CD14-positive monocyte (primary cell): ENCODE data around the gene ACAP3. TPM values are rescaled to one million over a fixed set of nuclear protein-coding genes. Genes with fewer than 3 reads are reported as not detected.

ENCODE experiments used
- DNase-seq, 3 donors: peaks; one replicate each; pipeline ENCODE4 v3.0.0-alpha.2; 2011 to 2022
- H2AFZ ChIP-seq: 2 replicates; pipeline ENCODE4 v1.6.0; 2012; ENCODE audit warnings: mild to moderate bottlenecking, low read depth, low read length, inconsistent platforms; ENCODE audit not compliant: insufficient read depth, poor library complexity, severe bottlenecking
- H3K27ac ChIP-seq, 2 donors: 1 replicate in 1 of 2; 2 replicates in 1 of 2; pipeline ENCODE4 v1.5.1; 2012 to 2013; ENCODE audit warnings: low read length in 2 of 2, control low read depth in 1 of 2, inconsistent platforms in 1 of 2, low read depth in 1 of 2, mild to moderate bottlenecking in 1 of 2
- H3K27me3 ChIP-seq, 2 donors: one replicate each; pipeline versions ENCODE4 v1.6.0 to v1.6.1; 2011 to 2013; ENCODE audit warnings: low read length in 2 of 2; ENCODE audit not compliant: control insufficient read depth in 2 of 2, insufficient read depth in 2 of 2
- H3K36me3 ChIP-seq, 2 donors: replicated peaks in 1 of 2; 1 replicate in 1 of 2; 2 replicates in 1 of 2; pipeline versions ENCODE4 v1.5.1 to v1.6.1; 2012 to 2013; ENCODE audit warnings: low read length in 2 of 2, control low read depth in 1 of 2, inconsistent platforms in 1 of 2, mild to moderate bottlenecking in 1 of 2; ENCODE audit not compliant: insufficient read depth in 2 of 2, control insufficient read depth in 1 of 2
- H3K4me1 ChIP-seq, 2 donors: 1 replicate in 1 of 2; 2 replicates in 1 of 2; pipeline versions ENCODE4 v1.5.1 to v1.6.1; 2012 to 2013; ENCODE audit warnings: low read length in 2 of 2, control low read depth in 1 of 2, inconsistent platforms in 1 of 2, mild to moderate bottlenecking in 1 of 2, moderate library complexity in 1 of 2; ENCODE audit not compliant: insufficient read depth in 2 of 2, control insufficient read depth in 1 of 2
- H3K4me2 ChIP-seq: replicated peaks from 2 replicates; pipeline ENCODE3; 2012; ENCODE audit warnings: low read length, moderate library complexity, mild to moderate bottlenecking; ENCODE audit not compliant: poor library complexity, severe bottlenecking; ENCODE audit errors: extremely low read depth
- H3K4me3 ChIP-seq, 3 experiments: fragments of 200-600 bp in 1 of 3; sonication (generic) in 1 of 3; replicated peaks in 1 of 3; 1 replicate in 2 of 3; 2 replicates in 1 of 3; pipeline ENCODE4 v1.5.1; 2011 to 2013; ENCODE audit warnings: low read length in 3 of 3, mild to moderate bottlenecking in 3 of 3, control low read depth in 2 of 3, low read depth in 2 of 3, inconsistent platforms in 1 of 3, moderate library complexity in 1 of 3
- H3K79me2 ChIP-seq: 2 replicates; pipeline ENCODE4 v1.6.0; 2012; ENCODE audit warnings: mild to moderate bottlenecking, control low read depth, inconsistent platforms, low read length, moderate library complexity; ENCODE audit not compliant: insufficient read depth
- H3K9ac ChIP-seq: 2 replicates; pipeline ENCODE4 v1.6.0; 2017; ENCODE audit warnings: low read length, mild to moderate bottlenecking; ENCODE audit not compliant: insufficient read depth, poor library complexity, severe bottlenecking
- H3K9me3 ChIP-seq, 2 donors: replicated peaks in 1 of 2; 1 replicate in 1 of 2; 2 replicates in 1 of 2; pipeline versions ENCODE4 v1.5.1 to v1.6.1; 2012 to 2013; ENCODE audit warnings: low read length in 2 of 2, control low read depth in 1 of 2; ENCODE audit not compliant: control insufficient read depth in 1 of 2, insufficient read depth in 1 of 2
- H4K20me1 ChIP-seq: 2 replicates; pipeline ENCODE4 v1.6.0; 2012; ENCODE audit warnings: mild to moderate bottlenecking, low read length, control low read depth, moderate library complexity; ENCODE audit not compliant: insufficient read depth
- H3K27ac Mint-ChIP-seq, 7 donors: one replicate each; pipeline ENCODE4 v1.8.0; 2020; ENCODE audit warnings: mild to moderate bottlenecking in 7 of 7, mixed read lengths in 7 of 7, moderate library complexity in 6 of 7, inconsistent platforms in 2 of 7
- H3K27me3 Mint-ChIP-seq, 3 donors: one replicate each; pipeline ENCODE4 v1.8.0; 2021 to 2022; ENCODE audit warnings: low read depth in 3 of 3, mild to moderate bottlenecking in 3 of 3, mixed read lengths in 3 of 3, moderate library complexity in 3 of 3, inconsistent platforms in 1 of 3
- H3K36me3 Mint-ChIP-seq, 2 donors: one replicate each; pipeline ENCODE4 v1.8.0; 2020; ENCODE audit warnings: mixed read lengths in 2 of 2, inconsistent platforms in 1 of 2, mild to moderate bottlenecking in 1 of 2
- H3K4me1 Mint-ChIP-seq: one replicate; pipeline ENCODE4 v1.8.0; 2020; ENCODE audit warnings: mild to moderate bottlenecking, mixed read lengths
- H3K4me3 Mint-ChIP-seq, 2 donors: one replicate each; pipeline ENCODE4 v1.8.0; 2020; ENCODE audit warnings: mild to moderate bottlenecking in 2 of 2, mixed read lengths in 2 of 2, moderate library complexity in 1 of 2
- H3K9me3 Mint-ChIP-seq, 7 donors: one replicate each; pipeline ENCODE4 v1.8.0; 2020 to 2022; ENCODE audit warnings: mixed read lengths in 7 of 7, mild to moderate bottlenecking in 6 of 7, moderate library complexity in 6 of 7, inconsistent platforms in 2 of 7
- WGBS: methylation state at CpG from one replicate; pipeline ENCODE4 v1.1.5; 2013; ENCODE audit warnings: missing lambda C conversion rate; ENCODE audit not compliant: insufficient coverage; 5-methylcytosine and 5-hydroxymethylcytosine counted together
- intact Hi-C, 2 donors: fragments of 100-400 bp; cut with micrococcal nuclease; formaldehyde crosslinking; loops; one replicate each; pipeline versions ENCODE4 v1.15.0 to v1.15.1; 2023
- polyA plus RNA-seq, 3 donors: library from polyadenylated mRNA; depleted of rRNA in 1 of 3; unstranded in 2 of 3; stranded (reverse) in 1 of 3; fragments of 300-500 nt in 2 of 3; fragments of >200 nt in 1 of 3; fragmentation: Illumina TruSeq in 2 of 3; gene quantifications; 1 replicate in 2 of 3; 2 replicates in 1 of 3; pipeline ENCODE4 v1.2.3, GENCODE V29; 2012 to 2021
- TF ChIP-seq, protein P1 (sequence below): fragments of 200-600 bp; IDR thresholded peaks from one replicate; pipeline ENCODE4 v1.8.0; 2022; ENCODE audit warnings: antibody characterized with exemption, mild to moderate bottlenecking

ACAP3 gene
- polyA plus RNA-seq, 3 donors, result 3.5 to 132 (median 4.0) TPM

DNA sequence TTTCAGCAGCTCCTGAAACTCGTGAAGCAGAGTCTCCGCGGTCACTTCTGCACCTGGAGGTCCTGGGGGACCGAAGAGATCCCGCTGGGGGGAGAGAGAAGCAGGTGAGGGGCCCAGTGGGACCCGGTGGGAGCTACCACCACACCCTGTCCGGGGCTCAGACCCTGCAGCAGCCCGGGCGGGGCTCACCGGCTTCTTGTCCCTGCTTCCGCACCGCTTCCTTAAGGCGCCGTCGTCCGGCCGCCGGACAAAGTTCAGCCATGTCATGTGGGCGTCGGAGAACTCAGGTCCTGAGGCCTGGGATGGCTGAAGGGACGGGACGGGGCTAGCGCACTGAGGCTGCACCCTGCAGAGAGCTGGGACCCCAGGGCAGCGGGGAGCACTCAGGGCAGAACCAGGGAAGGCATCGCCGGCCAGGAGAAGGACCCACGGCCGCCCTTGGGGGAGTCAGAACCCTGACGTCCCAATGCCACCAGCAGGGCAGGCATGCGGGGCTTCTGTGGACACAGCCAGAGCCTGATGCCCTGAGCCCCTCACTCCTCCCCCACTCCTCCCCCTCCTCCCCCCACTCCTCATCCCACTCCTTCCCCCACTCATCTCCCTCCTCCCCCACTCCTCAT lies 63.4 kb downstream of the ACAP3 start:
- H3K27me3 Mint-ChIP-seq, result peaks cover 16 to 43% (median 17%) of the 10 kb centered on the region in 3 donors
- Histone ChIP-seq H3K4me1 (no peaks in the 10 kb centered on the region), H3K4me3 (no peak overlapping the region), H3K9ac (no peak overlapping the region), H3K27ac (no peak overlapping the region), H3K27me3 (peaks cover 0 to 23% of the 10 kb centered on the region in 2 donors), H4K20me1 (peaks cover 7% of the 10 kb centered on the region), H2AFZ (no peak overlapping the region), H3K4me2 (no peak overlapping the region), H3K79me2 (no peaks in the 10 kb centered on the region), H3K9me3 (no peaks in the 10 kb centered on the region), H3K36me3 (no peaks in the 10 kb centered on the region)
- no peak overlapping the region for H3K27ac Mint-ChIP-seq
- 93% methylated on average over 28 of the region's 30 CpGs for WGBS
- H3K4me1 Mint-ChIP-seq, result no peaks in the 10 kb centered on the region
- TF ChIP-seq, protein P1, sequence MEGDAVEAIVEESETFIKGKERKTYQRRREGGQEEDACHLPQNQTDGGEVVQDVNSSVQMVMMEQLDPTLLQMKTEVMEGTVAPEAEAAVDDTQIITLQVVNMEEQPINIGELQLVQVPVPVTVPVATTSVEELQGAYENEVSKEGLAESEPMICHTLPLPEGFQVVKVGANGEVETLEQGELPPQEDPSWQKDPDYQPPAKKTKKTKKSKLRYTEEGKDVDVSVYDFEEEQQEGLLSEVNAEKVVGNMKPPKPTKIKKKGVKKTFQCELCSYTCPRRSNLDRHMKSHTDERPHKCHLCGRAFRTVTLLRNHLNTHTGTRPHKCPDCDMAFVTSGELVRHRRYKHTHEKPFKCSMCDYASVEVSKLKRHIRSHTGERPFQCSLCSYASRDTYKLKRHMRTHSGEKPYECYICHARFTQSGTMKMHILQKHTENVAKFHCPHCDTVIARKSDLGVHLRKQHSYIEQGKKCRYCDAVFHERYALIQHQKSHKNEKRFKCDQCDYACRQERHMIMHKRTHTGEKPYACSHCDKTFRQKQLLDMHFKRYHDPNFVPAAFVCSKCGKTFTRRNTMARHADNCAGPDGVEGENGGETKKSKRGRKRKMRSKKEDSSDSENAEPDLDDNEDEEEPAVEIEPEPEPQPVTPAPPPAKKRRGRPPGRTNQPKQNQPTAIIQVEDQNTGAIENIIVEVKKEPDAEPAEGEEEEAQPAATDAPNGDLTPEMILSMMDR, result no peak
- no peak overlapping the region for H3K4me3 Mint-ChIP-seq
- no peak for DNase-seq
- H3K36me3 Mint-ChIP-seq, result no peaks in the 10 kb centered on the region
- intact Hi-C loops, result no loop called here
- peaks cover 0 to 2% (median 0%) of the 10 kb centered on the region in 7 donors for H3K9me3 Mint-ChIP-seq

DNA sequence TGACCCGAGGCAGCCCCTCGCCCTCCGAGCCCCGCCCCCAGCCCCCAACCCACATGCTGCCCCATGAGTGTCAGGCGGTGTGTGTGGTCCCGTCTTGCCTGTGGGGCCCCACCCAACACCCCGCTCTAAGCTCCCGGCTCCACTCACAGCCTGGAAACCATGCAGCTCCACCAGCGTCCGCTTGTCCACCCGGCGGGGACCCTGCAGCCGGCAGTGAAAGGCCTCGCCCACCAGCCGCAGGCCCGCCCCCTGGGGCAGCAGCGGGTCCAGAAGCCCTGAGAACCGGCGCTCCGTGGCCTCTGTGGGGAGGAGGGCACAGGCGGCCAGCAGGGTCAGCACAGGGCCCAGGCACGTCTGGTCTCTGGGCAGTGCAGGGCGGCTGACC lies 63.9 kb downstream of the ACAP3 start:
- no peak for DNase-seq
- Mint-ChIP-seq H3K27ac (no peak overlapping the region), H3K27me3 (peaks cover 17 to 46% (median 17%) of the 10 kb centered on the region in 3 donors), H3K4me3 (no peak overlapping the region), H3K4me1 (no peaks in the 10 kb centered on the region), H3K9me3 (peaks cover 0 to 2% (median 0%) of the 10 kb centered on the region in 7 donors), H3K36me3 (no peaks in the 10 kb centered on the region)
- no peaks in the 10 kb centered on the region for H3K9me3 ChIP-seq
- H4K20me1 ChIP-seq, result peaks cover 7% of the 10 kb centered on the region
- no peak overlapping the region for H3K4me2 ChIP-seq
- no peaks in the 10 kb centered on the region for H3K36me3 ChIP-seq
- peaks cover 0 to 23% of the 10 kb centered on the region in 2 donors for H3K27me3 ChIP-seq
- no peak overlapping the region for H2AFZ ChIP-seq
- H3K79me2 ChIP-seq, result no peaks in the 10 kb centered on the region
- WGBS, result 91% methylated on average over 18 of the region's 23 CpGs
- intact Hi-C loops, result no loop called here
- TF ChIP-seq, protein P1, result no peak
- no peaks in the 10 kb centered on the region for H3K4me1 ChIP-seq
- no peak overlapping the region for H3K4me3 ChIP-seq
- no peak overlapping the region for H3K9ac ChIP-seq
- no peak overlapping the region for H3K27ac ChIP-seq
